VCaP (cell line): ENCODE data around the gene AMOT.

Experiments
- H3K27ac ChIP-seq: fragments of 450-650 bp; 2 replicates; pipeline ENCODE4 v1.5.1; 2017
- TF ChIP-seq, protein P1 (sequence below): fragments of 450-650 bp; conservative IDR thresholded peaks from 2 replicates; pipeline ENCODE4 v1.5.1; 2017; ENCODE audit warnings: mild to moderate bottlenecking, moderate library complexity

The AMOT gene

DNA sequence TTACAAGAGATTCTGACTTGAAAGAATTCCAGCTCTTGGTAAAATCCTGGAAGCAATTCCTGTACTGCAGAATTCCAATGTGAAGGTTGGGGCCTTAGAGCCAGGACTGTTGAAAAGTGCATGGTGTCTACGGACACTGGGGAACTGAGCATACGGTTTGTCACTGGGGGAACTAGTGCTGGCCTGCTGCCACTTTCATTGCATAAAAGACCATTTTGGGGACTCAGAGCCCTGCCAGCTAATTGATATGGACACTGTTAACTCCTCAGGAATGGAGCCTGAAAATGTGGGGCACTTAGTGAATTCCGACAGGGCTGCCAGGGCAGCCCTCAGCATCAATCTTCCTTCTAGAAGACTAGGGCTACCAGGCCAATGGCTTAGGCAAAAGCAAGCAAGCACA is 55.9 kb downstream of the AMOT start:
- TF ChIP-seq, protein P1, sequence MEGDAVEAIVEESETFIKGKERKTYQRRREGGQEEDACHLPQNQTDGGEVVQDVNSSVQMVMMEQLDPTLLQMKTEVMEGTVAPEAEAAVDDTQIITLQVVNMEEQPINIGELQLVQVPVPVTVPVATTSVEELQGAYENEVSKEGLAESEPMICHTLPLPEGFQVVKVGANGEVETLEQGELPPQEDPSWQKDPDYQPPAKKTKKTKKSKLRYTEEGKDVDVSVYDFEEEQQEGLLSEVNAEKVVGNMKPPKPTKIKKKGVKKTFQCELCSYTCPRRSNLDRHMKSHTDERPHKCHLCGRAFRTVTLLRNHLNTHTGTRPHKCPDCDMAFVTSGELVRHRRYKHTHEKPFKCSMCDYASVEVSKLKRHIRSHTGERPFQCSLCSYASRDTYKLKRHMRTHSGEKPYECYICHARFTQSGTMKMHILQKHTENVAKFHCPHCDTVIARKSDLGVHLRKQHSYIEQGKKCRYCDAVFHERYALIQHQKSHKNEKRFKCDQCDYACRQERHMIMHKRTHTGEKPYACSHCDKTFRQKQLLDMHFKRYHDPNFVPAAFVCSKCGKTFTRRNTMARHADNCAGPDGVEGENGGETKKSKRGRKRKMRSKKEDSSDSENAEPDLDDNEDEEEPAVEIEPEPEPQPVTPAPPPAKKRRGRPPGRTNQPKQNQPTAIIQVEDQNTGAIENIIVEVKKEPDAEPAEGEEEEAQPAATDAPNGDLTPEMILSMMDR: no peak
- H3K27ac ChIP-seq: 0 out of 2 replicates have a peak overlapping the region, but pooled peaks have one; percentile 9

DNA sequence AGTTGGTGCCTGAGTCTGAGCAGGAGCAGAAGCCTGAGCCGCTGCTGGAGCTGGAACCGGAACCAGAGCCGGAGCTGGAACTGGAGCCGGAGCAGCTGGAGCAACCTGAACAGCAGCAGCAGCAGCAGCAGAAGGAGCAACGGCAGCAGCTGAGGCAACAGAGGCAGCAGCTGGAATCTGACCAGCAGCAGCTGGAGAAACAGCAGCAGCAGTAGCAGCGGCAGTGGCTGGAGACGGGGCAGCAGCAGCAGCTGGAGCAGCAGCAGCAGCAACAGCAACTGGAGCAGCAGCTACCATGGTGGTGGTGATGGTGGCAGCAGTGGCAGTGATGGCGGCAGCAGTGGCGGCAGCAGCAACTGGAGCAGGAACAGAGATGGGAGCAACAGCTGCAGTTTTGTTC is 61.5 kb downstream of the AMOT start:
- H3K27ac ChIP-seq: no peak overlapping the region
- TF ChIP-seq, protein P1: no peak

DNA sequence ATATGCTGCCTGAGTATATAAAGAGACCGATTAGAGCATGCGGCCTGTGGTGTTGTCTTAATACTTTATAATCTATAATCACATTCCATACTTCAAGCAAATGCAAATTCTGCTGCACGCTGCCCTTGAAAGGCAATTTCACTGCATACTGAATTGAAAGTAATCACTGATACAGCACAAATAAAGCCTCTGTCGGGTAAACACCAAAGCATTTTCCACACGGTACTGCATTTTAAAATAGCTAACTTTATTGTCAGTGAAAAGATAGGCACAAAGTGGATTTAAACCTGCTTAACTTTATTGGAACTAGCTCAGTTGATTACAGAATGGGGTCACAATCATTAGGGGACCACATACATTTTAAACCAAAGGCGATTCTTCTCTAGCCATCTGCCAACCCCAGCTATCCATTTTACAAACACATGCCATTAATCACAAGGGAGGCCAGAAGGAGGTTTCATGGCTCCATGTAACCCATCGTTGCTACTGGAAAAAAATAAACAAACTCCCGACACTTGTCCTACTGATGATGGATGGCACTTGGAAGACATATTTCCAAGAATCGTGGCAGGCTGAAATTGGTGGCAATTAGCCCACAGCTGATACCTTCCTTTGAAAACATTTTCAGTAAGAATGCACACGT is 65.9 kb downstream of the AMOT start:
- TF ChIP-seq, protein P1: no peak
- no peak overlapping the region for H3K27ac ChIP-seq

DNA sequence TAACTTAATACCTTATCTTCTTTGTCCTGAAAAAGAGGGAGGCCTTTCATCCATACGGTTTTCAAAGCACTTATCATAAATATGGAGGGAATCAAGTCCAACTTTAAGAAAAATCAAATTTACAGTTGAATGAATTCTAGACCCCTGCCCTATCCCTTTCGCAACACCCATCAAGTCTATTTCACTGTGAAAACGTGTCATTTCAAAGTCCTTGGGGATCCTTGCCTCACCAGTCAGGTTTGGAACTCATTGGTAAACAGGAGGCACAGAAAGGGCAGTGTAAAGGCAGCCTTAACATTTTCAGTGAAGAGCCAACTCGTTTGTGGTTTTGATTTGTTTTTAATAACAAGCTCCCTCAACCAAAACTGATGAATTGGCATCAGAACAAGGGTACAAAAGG is 66.5 kb downstream of the AMOT start:
- H3K27ac ChIP-seq: no peak overlapping the region
- TF ChIP-seq, protein P1: no peak

DNA sequence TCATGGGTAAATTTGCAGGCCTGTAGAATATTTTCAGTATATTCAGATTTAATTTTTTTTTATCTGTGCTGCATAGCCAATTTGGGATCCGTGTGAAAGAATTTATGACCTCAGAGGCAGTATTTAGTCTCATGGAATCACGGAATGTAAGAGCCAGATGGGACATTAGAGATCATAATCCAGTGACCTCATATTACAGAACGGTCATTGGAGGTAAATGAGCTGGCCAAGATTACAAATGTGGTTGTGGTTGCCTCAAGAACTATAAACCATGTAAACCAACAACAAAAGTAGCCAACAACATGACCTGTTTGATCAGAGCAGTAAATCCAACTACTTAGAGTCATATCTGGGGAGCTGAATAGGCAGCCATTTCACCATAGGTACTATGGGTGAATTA is 71.6 kb downstream of the AMOT start:
- TF ChIP-seq, protein P1: no peak
- H3K27ac ChIP-seq: no peak overlapping the region

DNA sequence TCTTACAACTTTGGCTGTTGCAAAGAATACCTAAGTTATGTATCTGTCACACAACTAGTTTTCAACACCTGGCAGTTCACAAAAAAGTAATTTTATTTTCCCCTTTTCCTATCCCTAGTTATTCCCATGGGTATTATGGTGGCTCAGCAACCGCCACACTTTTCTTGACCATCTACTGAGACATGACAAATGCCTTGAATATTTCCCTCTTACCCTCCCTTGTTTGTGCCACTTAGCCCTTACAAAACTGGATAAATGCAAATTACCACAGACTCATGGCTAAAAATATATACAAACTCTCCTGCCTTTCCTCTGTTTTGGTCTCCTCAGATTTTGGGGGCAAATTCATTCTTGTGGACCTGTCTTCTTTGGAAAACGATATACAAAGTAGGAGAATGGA is 72.1 kb downstream of the AMOT start:
- no peak overlapping the region for H3K27ac ChIP-seq
- TF ChIP-seq, protein P1: no peak

DNA sequence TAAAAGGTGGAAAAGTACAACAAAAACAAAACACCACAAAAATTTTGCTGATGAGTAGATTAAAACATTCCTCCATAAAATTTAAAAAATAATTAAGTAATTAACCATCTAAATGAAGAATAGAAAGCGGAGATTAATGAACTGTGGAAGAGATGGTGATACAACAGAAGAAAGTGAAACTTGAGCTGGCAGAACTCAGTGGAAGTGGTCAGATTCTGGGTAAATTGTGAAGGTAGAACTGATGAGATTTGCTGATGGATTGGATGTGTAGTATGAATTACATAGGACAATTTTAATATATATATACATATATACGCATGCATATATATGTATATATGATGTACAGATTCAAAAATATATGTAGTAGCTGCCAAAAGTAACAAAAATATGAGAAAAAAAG is 73.9 kb downstream of the AMOT start:
- no peak overlapping the region for H3K27ac ChIP-seq
- TF ChIP-seq, protein P1: no peak
